ENCODE data around the gene RAD51B.

Gene RAD51B

GRCh38 chr14:68542346-68542745 lies 722.8 kb downstream of the RAD51B start:
- TF ChIP-seq, protein P1, sequence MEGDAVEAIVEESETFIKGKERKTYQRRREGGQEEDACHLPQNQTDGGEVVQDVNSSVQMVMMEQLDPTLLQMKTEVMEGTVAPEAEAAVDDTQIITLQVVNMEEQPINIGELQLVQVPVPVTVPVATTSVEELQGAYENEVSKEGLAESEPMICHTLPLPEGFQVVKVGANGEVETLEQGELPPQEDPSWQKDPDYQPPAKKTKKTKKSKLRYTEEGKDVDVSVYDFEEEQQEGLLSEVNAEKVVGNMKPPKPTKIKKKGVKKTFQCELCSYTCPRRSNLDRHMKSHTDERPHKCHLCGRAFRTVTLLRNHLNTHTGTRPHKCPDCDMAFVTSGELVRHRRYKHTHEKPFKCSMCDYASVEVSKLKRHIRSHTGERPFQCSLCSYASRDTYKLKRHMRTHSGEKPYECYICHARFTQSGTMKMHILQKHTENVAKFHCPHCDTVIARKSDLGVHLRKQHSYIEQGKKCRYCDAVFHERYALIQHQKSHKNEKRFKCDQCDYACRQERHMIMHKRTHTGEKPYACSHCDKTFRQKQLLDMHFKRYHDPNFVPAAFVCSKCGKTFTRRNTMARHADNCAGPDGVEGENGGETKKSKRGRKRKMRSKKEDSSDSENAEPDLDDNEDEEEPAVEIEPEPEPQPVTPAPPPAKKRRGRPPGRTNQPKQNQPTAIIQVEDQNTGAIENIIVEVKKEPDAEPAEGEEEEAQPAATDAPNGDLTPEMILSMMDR (IDR thresholded peaks at IDR 0.05; ENCODE audit: poor library complexity, severe bottlenecking): no peak
- Histone ChIP-seq H3K9me3 (ENCODE audit: severe bottlenecking) (no peaks in the 10 kb centered on the region), H3K27ac (ENCODE audit: poor library complexity, severe bottlenecking) (peak overlapping the region; percentile 100), H3K27me3 (ENCODE audit: insufficient read depth, poor library complexity, severe bottlenecking) (no peaks in the 10 kb centered on the region), H3K4me1 (ENCODE audit: insufficient read depth, poor library complexity, severe bottlenecking) (peaks cover 39% of the 10 kb centered on the region), H3K4me3 (ENCODE audit: severe bottlenecking) (no peak overlapping the region), H3K36me3 (ENCODE audit: low read depth) (no peaks in the 10 kb centered on the region)
- ATAC-seq (ENCODE audit: low read depth): no peak
- DNase-seq (ENCODE audit: low spot score): no peak

- Histone ChIP-seq H3K27me3 (ENCODE audit: insufficient read depth, poor library complexity, severe bottlenecking) (no peaks in the 10 kb centered on the region), H3K4me1 (ENCODE audit: insufficient read depth, poor library complexity, severe bottlenecking) (peaks cover 51% of the 10 kb centered on the region), H3K36me3 (ENCODE audit: low read depth) (no peaks in the 10 kb centered on the region), H3K9me3 (ENCODE audit: severe bottlenecking) (no peaks in the 10 kb centered on the region), H3K27ac (ENCODE audit: poor library complexity, severe bottlenecking) (peak overlapping the region; percentile 100), H3K4me3 (ENCODE audit: severe bottlenecking) (no peak overlapping the region)
- DNase-seq (ENCODE audit: low spot score) (no peak), ATAC-seq (ENCODE audit: low read depth) (no peak)
- TF ChIP-seq, protein P1 (IDR thresholded peaks at IDR 0.05; ENCODE audit: poor library complexity, severe bottlenecking): no peak
These were observed 723.9 kb downstream of the RAD51B start for GRCh38 chr14:68543516-68543915.

DNA sequence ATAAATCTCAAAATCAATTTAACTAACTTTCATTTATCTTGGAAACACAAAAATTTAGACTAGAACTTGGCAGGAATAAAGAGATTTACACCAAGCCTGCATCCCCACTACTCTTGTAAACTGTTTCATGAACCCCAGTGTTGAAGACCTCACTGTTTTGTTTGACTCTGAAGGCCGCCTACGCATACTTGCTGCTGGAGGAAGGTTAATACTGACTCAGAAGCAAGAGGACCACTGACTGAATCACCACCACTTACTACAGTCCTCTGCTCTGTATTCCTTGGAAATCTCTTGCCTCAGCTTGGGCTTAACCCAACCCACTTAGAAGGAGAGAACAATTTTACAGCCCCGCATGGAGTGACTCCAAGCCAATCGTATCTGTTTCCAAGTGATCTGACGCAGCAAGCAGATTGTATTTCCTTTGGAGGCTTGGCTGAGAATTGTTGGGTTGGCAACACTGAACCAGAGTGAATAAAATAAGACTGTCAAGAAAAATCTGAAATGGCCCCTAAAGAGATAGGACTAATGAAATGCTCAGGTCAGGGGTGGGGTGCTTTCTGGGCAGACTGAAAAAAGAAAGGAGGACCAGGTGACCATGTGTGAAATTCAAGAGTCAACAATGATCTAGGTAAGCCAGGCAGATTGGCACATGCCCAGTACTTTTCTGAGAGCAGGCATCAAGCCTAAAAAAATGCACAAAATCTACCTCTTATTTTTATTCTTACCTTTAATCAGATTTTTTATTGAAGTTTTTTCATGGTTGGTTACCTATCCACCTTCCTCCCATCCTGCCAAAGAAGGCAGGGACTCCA lies 724.7 kb downstream of the RAD51B start:
- TF ChIP-seq, protein P1 (IDR thresholded peaks at IDR 0.05; ENCODE audit: poor library complexity, severe bottlenecking): no peak
- H3K27me3 ChIP-seq (ENCODE audit: insufficient read depth, poor library complexity, severe bottlenecking): no peaks in the 10 kb centered on the region
- H3K9me3 ChIP-seq (ENCODE audit: severe bottlenecking): no peaks in the 10 kb centered on the region
- peak overlapping the region; percentile 100 for H3K27ac ChIP-seq (ENCODE audit: poor library complexity, severe bottlenecking)
- H3K36me3 ChIP-seq (ENCODE audit: low read depth): no peaks in the 10 kb centered on the region
- peak; percentile 24 for ATAC-seq (ENCODE audit: low read depth)
- H3K4me3 ChIP-seq (ENCODE audit: severe bottlenecking): no peak overlapping the region
- peaks cover 59% of the 10 kb centered on the region for H3K4me1 ChIP-seq (ENCODE audit: insufficient read depth, poor library complexity, severe bottlenecking)
- DNase-seq (ENCODE audit: low spot score): no peak

- DNase-seq (ENCODE audit: low spot score) (no peak), ATAC-seq (ENCODE audit: low read depth) (peak; percentile 24)
- H3K9me3 ChIP-seq (ENCODE audit: severe bottlenecking): no peaks in the 10 kb centered on the region
- H3K27me3 ChIP-seq (ENCODE audit: insufficient read depth, poor library complexity, severe bottlenecking): no peaks in the 10 kb centered on the region
- H3K4me1 ChIP-seq (ENCODE audit: insufficient read depth, poor library complexity, severe bottlenecking): peaks cover 81% of the 10 kb centered on the region
- TF ChIP-seq, protein P1 (IDR thresholded peaks at IDR 0.05; ENCODE audit: poor library complexity, severe bottlenecking): no peak
- no peaks in the 10 kb centered on the region for H3K36me3 ChIP-seq (ENCODE audit: low read depth)
- H3K27ac ChIP-seq (ENCODE audit: poor library complexity, severe bottlenecking): peak overlapping the region; percentile 100
- H3K4me3 ChIP-seq (ENCODE audit: severe bottlenecking): no peak overlapping the region
These were observed 727.3 kb downstream of the RAD51B start for GRCh38 chr14:68546839-68547238.

Data from RWPE2 (cell line).